NCI-H2196 treated with DMSO at 0.1 percent for 48 hours (cell line): ENCODE data around the gene DMD.

Experiments
- DNase-seq: peaks from one replicate; lab custom pipeline; 2025; ENCODE audit not compliant: unreplicated experiment; lab: John Stamatoyannopoulos, UW

Gene DMD

GRCh38 chrX:33045245-33045644 lies 166.1 kb downstream of the DMD start:
- no peak for DNase-seq

GRCh38 chrX:33041141-33041540 lies 170.2 kb downstream of the DMD start:
- DNase-seq: no peak

GRCh38 chrX:33032700-33033099 lies 178.6 kb downstream of the DMD start:
- no peak for DNase-seq

GRCh38 chrX:33014949-33015348 lies 196.4 kb downstream of the DMD start:
- no peak for DNase-seq

GRCh38 chrX:33014086-33014485 lies 197.3 kb downstream of the DMD start:
- no peak for DNase-seq

- DNase-seq: no peak
Observed at GRCh38 chrX:33001107-33001506, 210.2 kb downstream of the DMD start.

- DNase-seq: no peak
Observed at GRCh38 chrX:32998776-32999175, 212.6 kb downstream of the DMD start.

- DNase-seq: no peak
Observed at GRCh38 chrX:32995427-32995826, 215.9 kb downstream of the DMD start.

GRCh38 chrX:32987142-32987541 lies 224.2 kb downstream of the DMD start:
- DNase-seq: no peak

GRCh38 chrX:32985544-32985943 lies 225.8 kb downstream of the DMD start:
- DNase-seq: no peak

GRCh38 chrX:32966821-32967355 lies 244.5 kb downstream of the DMD start:
- DNase-seq: no peak

GRCh38 chrX:32954125-32954524 lies 257.2 kb downstream of the DMD start:
- DNase-seq: no peak

- DNase-seq: no peak
Observed at GRCh38 chrX:32948130-32948529, 263.2 kb downstream of the DMD start.

- DNase-seq: no peak
Observed at GRCh38 chrX:32937043-32937442, 274.3 kb downstream of the DMD start.

GRCh38 chrX:32933548-32933947 lies 277.8 kb downstream of the DMD start:
- DNase-seq: no peak

- no peak for DNase-seq
Observed at GRCh38 chrX:32929040-32929439, 282.3 kb downstream of the DMD start.

- no peak for DNase-seq
Observed at GRCh38 chrX:32896088-32896487, 315.3 kb downstream of the DMD start.

GRCh38 chrX:32894679-32895078 lies 316.7 kb downstream of the DMD start:
- DNase-seq: no peak

- DNase-seq: no peak
Observed at GRCh38 chrX:32893751-32894150, 317.6 kb downstream of the DMD start.

- no peak for DNase-seq
Observed at GRCh38 chrX:32877592-32877991, 333.8 kb downstream of the DMD start.

GRCh38 chrX:32874839-32875238 lies 336.5 kb downstream of the DMD start:
- DNase-seq: no peak

GRCh38 chrX:32873786-32874185 lies 337.6 kb downstream of the DMD start:
- DNase-seq: no peak

GRCh38 chrX:32871636-32872035 lies 339.7 kb downstream of the DMD start:
- no peak for DNase-seq

GRCh38 chrX:32868524-32868895 lies 342.8 kb downstream of the DMD start:
- no peak for DNase-seq
